HepG2 (cell line): ENCODE measurements around the gene TGM2. TPM values are rescaled to one million over a fixed set of nuclear protein-coding genes. Genes with fewer than 3 reads are reported as not detected.

Experiments used
- ATAC-seq: fragments of 200-7000 bp; cut with Tn5 transposase; 3 replicates; pipeline ENCODE4 v1.9.1; 2020; ENCODE audit warnings: mild to moderate bottlenecking, moderate library complexity
- BruUV-seq: library from RNA; stranded (reverse); fragments of 400-500 nt; replicated peaks from 2 replicates; lab custom pipeline; 2021; lab: Mats Ljungman, UMichigan
- CTCF ChIA-PET: fragments of 300-600 bp; formaldehyde crosslinking; extraction: SDS; loops from one replicate; lab custom pipeline; 2021; ENCODE audit warnings: low total read pairs, inconsistent platforms, low intra/inter-chr PET ratio; lab: Yijun Ruan, JAX
- POLR2A ChIA-PET: fragments of 350-600 bp; sonication (Branson Sonifier 250); formaldehyde crosslinking; loops from one replicate; lab custom pipeline; 2020; ENCODE audit warnings: antibody characterized with exemption, inconsistent platforms; lab: Yijun Ruan, JAX
- DNase-seq: peaks from one replicate; pipeline ENCODE4 v3.0.0-alpha.2; 2015; ENCODE audit warnings: low spot score
- FAIRE-seq: peaks from 3 replicates; lab custom pipeline; 2011; peaks lifted over from hg19 to GRCh38; lab: Jason Lieb, UNC
- H2AFZ ChIP-seq: one replicate; pipeline ENCODE4 v1.6.1; 2011; ENCODE audit warnings: low read length, inconsistent platforms
- H3K27ac ChIP-seq: fragments of 300-600 bp; 3 replicates; pipeline ENCODE4 v1.8.0; 2011; ENCODE audit warnings: mixed run types, mild to moderate bottlenecking, mixed read lengths, low read length, inconsistent platforms; ENCODE audit not compliant: insufficient read depth; ENCODE audit errors: extremely low read length
- H3K27me3 ChIP-seq, 2 experiments: fragments of 200-600 bp in 1 of 2; 2 replicates in 1 of 2; 3 replicates in 1 of 2; pipeline versions ENCODE4 v1.6.0 to v1.8.0; 2011; ENCODE audit warnings: low read length in 2 of 2, mild to moderate bottlenecking in 2 of 2, moderate library complexity in 2 of 2, inconsistent platforms in 1 of 2; ENCODE audit not compliant: insufficient read depth in 2 of 2, control insufficient read depth in 1 of 2
- H3K36me3 ChIP-seq, 2 experiments: fragments of 200-600 bp in 1 of 2; replicated peaks in 1 of 2; 2 replicates in 1 of 2; 3 replicates in 1 of 2; pipeline versions ENCODE4 v1.5.1 to v1.8.0; 2011; ENCODE audit warnings: low read length in 2 of 2, inconsistent platforms in 1 of 2; ENCODE audit not compliant: insufficient read depth in 2 of 2, control insufficient read depth in 1 of 2
- H3K4me1 ChIP-seq: 2 replicates; pipeline ENCODE4 v1.5.1; 2012; ENCODE audit warnings: low read length, inconsistent platforms; ENCODE audit not compliant: insufficient read depth
- H3K4me2 ChIP-seq: 2 replicates; pipeline ENCODE4 v1.6.0; 2011; ENCODE audit warnings: low read depth, low read length, inconsistent platforms
- H3K4me3 ChIP-seq, 3 experiments: fragments of 200-600 bp in 1 of 3; sonication (generic), shearing (Covaris generic) in 1 of 3; replicated peaks in 1 of 3; 2 replicates each; pipeline ENCODE4 v1.5.1; 2011 to 2016; ENCODE audit warnings: low read length in 3 of 3, inconsistent platforms in 2 of 3, low read depth in 2 of 3, mild to moderate bottlenecking in 2 of 3, control low read depth in 1 of 3, mixed read lengths in 1 of 3; ENCODE audit not compliant: insufficient read depth in 1 of 3
- H3K79me2 ChIP-seq: one replicate; pipeline ENCODE4 v1.6.1; 2011; ENCODE audit warnings: low read length, inconsistent platforms; ENCODE audit not compliant: insufficient read depth
- H3K9ac ChIP-seq: 2 replicates; pipeline ENCODE4 v1.6.0; 2011; ENCODE audit warnings: mild to moderate bottlenecking, low read depth, low read length, inconsistent platforms; ENCODE audit not compliant: insufficient read depth
- H3K9me3 ChIP-seq: 2 replicates; pipeline ENCODE4 v1.5.1; 2012; ENCODE audit warnings: mild to moderate bottlenecking, low read length
- H4K20me1 ChIP-seq: 2 replicates; pipeline ENCODE4 v1.6.0; 2011; ENCODE audit warnings: inconsistent platforms, mild to moderate bottlenecking, low read length, moderate library complexity; ENCODE audit not compliant: insufficient read depth
- CBX5 ChIP-seq: sonication (generic); formaldehyde crosslinking; IDR thresholded peaks from 2 replicates; pipeline ENCODE4 v1.4.0; 2020; ENCODE audit warnings: missing genetic modification reagents, borderline replicate concordance
- FOXK1 ChIP-seq: sonication (generic); formaldehyde crosslinking; IDR thresholded peaks from 2 replicates; pipeline ENCODE4 v1.4.0; 2020; ENCODE audit warnings: low read depth, missing genetic modification reagents, borderline replicate concordance
- GFI1 ChIP-seq: sonication (generic); formaldehyde crosslinking; IDR thresholded peaks from 2 replicates; pipeline ENCODE4 v1.5.0; 2020; ENCODE audit warnings: missing genetic modification reagents, mild to moderate bottlenecking, borderline replicate concordance
- GTF3A ChIP-seq: sonication (generic); formaldehyde crosslinking; conservative IDR thresholded peaks from 2 replicates; pipeline ENCODE4 v1.4.0; 2020; ENCODE audit warnings: mild to moderate bottlenecking, missing genetic modification reagents
- HDAC6 ChIP-seq: fragments of 200-600 bp; sonication (generic); IDR thresholded peaks from 2 replicates; pipeline ENCODE4 v1.7.0; 2017; ENCODE audit warnings: mild to moderate bottlenecking, antibody characterized with exemption, low read length, low read depth
- HNRNPLL ChIP-seq: fragments of 200-400 bp; formaldehyde crosslinking; IDR thresholded peaks from 2 replicates; pipeline ENCODE4 v1.6.1; 2017; ENCODE audit warnings: mild to moderate bottlenecking, low read depth, low read length; ENCODE audit not compliant: poor library complexity, severe bottlenecking
- MXI1 ChIP-seq: IDR thresholded peaks from 3 replicates; pipeline ENCODE4 v1.6.1; 2012; ENCODE audit warnings: low read depth, low read length, inconsistent platforms, borderline replicate concordance
- NRL ChIP-seq: sonication (generic); formaldehyde crosslinking; IDR thresholded peaks from 2 replicates; pipeline ENCODE4 v1.5.0; 2020; ENCODE audit warnings: missing genetic modification reagents, mild to moderate bottlenecking, moderate library complexity, borderline replicate concordance
- POLR2AphosphoS2 ChIP-seq: IDR thresholded peaks from 2 replicates; pipeline ENCODE4 v1.6.1; 2011; ENCODE audit warnings: low read depth, low read length, improper control_type of control experiment
- SAFB2 ChIP-seq: sonication (generic); formaldehyde crosslinking; IDR thresholded peaks from 2 replicates; pipeline ENCODE4 v1.5.1; 2020; ENCODE audit warnings: missing genetic modification reagents, low read depth, mild to moderate bottlenecking, borderline replicate concordance
- ZBTB39 ChIP-seq: sonication (generic); formaldehyde crosslinking; IDR thresholded peaks from 2 replicates; pipeline ENCODE4 v1.5.0; 2020; ENCODE audit warnings: missing genetic modification reagents
- ZNF280B ChIP-seq: sonication (generic); formaldehyde crosslinking; IDR thresholded peaks from 2 replicates; pipeline ENCODE4 v1.5.0; 2020; ENCODE audit warnings: missing genetic modification reagents, mild to moderate bottlenecking, borderline replicate concordance
- ZNF776 ChIP-seq: sonication (generic); formaldehyde crosslinking; IDR thresholded peaks from 2 replicates; pipeline ENCODE4 v1.4.0; 2020; ENCODE audit warnings: mild to moderate bottlenecking, missing genetic modification reagents
- ZNF780A ChIP-seq: sonication (generic); formaldehyde crosslinking; IDR thresholded peaks from 2 replicates; pipeline ENCODE4 v1.8.0; 2022; ENCODE audit warnings: mild to moderate bottlenecking, missing genetic modification reagents, moderate library complexity
- ZSCAN9 ChIP-seq: IDR thresholded peaks from 2 replicates; pipeline ENCODE4 v1.6.1; 2016; ENCODE audit warnings: borderline replicate concordance
- WGBS: methylation state at CpG from one replicate; pipeline ENCODE4 v1.1.6; 2017; ENCODE audit warnings: low lambda C conversion rate; 5-methylcytosine and 5-hydroxymethylcytosine counted together
- in situ Hi-C: cut with HindIII; loops from 2 replicates; pipeline ENCODE4 v1.10.0; 2017; ENCODE audit warnings: low pct_unique_long_range_greater_than_20kb; ENCODE audit not compliant: extremely low pct_ligation_motif_present
- intact Hi-C: fragments of 100-400 bp; cut with micrococcal nuclease; formaldehyde crosslinking; loops from one replicate; pipeline ENCODE4 v1.10.0; 2022; ENCODE audit not compliant: unreplicated experiment
- polyA plus RNA-seq, 8 experiments: library from polyadenylated mRNA; depleted of rRNA in 3 of 8; stranded (reverse) in 7 of 8; unstranded in 1 of 8; fragments of >200 nt; fragmentation: Illumina TruSeq in 4 of 8; extraction: Trizol in 4 of 8; gene quantifications; 2 replicates each; pipeline versions ENCODE4 v1.2.1 to v1.2.3, GENCODE V29; 2011 to 2016; ENCODE audit warnings: low read depth in 4 of 8, missing spikeins in 1 of 8, mixed read lengths in 1 of 8; ENCODE audit not compliant: insufficient read depth in 1 of 8
- total RNA-seq, 5 experiments: library from RNA; depleted of rRNA; stranded (reverse); fragments of >200 nt; fragmentation: Illumina TruSeq; extraction: Trizol; gene quantifications; 2 replicates each; pipeline ENCODE4 v1.2.3, GENCODE V29; 2016; ENCODE audit warnings: low read depth in 1 of 5

The TGM2 gene
- total and polyA plus RNA-seq, 2 of the 13 experiments (the other 11 are each of a cell fraction or from before 2014, with no cell fraction given), result 4.2 to 46.4 TPM

GRCh38 chr20:38135651-38136420 is 29.2 kb downstream of the TGM2 start:
- Histone ChIP-seq H4K20me1 (no peaks in the 10 kb centered on the region), H3K4me1 (peaks cover 44% of the 10 kb centered on the region), H3K27me3 (no peaks in the 10 kb centered on the region), H2AFZ (no peak overlapping the region), H3K27ac (no peak overlapping the region), H3K79me2 (no peaks in the 10 kb centered on the region), H3K9me3 (no peaks in the 10 kb centered on the region), H3K4me3 (no peak overlapping the region), H3K4me2 (no peak overlapping the region), H3K36me3 (no peaks in the 10 kb centered on the region; a peak in 1 of 5 replicates), H3K9ac (no peak overlapping the region)
- WGBS, result 94% methylated on average over 28 of the region's 28 CpGs
- TF ChIP-seq GFI1 (CRISPR knock-in tag) (no peak), GTF3A (CRISPR knock-in tag) (no peak), POLR2AphosphoS2 (no peak), HNRNPLL (peak; percentile 28), ZBTB39 (no peak), ZSCAN9 (no peak), ZNF280B (CRISPR knock-in tag) (peak; percentile 79; the same call in 1 of the 2 replicates), HDAC6 (no peak), ZNF780A (no peak), ZNF776 (CRISPR knock-in tag) (no peak), CBX5 (CRISPR knock-in tag) (0 out of 2 replicates have a peak, but pooled peaks have one; percentile 15), FOXK1 (CRISPR knock-in tag) (no peak), MXI1 (no peak), NRL (CRISPR knock-in tag) (peak; percentile 44; the same call in 1 of the 2 replicates), SAFB2 (0 out of 2 replicates have a peak, but pooled peaks have one; percentile 56)
- ChIA-PET CTCF (no interaction called here), POLR2A (interaction anchor here (1.5 to 2.3 kb wide), 2 partner anchors 8 to 10 kb away, joined by 7 to 15 read pairs; no protein-coding TSS in a partner anchor)
- in situ Hi-C loops, result no loop called here
- intact Hi-C loops, result no loop called here
- no peak for FAIRE-seq
- no TSS peak for BruUV-seq
- no peak for DNase-seq
- ATAC-seq, result no peak; the same call in 2 of the 3 replicates
